HG02938 (cell line): ENCODE measurements around the gene VAPB.

ENCODE experiments used
- ATAC-seq: cut with Tn5 transposase; IDR thresholded peaks from one replicate; pipeline ENCODE4 v1.9.1; 2021; ENCODE audit warnings: mild to moderate bottlenecking, moderate library complexity; ENCODE audit not compliant: unreplicated experiment

Gene VAPB

DNA sequence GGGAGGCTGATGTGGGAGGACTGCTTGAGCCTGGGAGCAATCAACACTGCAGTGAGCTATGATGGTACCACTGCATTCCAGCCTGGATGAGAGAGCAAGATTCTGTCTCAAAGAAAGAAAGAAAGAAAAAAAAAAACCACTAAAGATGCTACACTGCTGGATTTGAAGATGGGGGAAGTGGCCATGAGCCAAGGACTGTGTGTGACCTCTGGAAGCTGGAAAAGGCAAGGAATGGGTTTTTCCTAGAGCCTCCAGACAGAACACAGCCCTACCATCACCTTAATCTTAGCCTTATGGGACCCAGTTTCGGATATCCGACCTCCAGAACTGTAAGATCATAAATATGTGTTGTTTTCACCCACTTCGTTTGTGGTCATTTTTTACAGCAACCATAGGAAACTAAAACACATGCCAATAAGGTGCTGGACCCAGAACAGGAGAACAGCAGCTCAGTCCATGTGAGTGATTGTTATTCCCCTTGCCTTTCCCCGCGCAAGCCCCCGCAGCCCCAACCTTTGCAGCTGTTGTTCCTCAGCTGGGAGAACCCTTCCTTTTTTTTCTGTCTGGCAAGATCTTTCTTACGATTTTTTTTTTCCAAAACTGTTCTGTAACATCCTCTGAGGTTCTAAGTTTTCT lies 11.1 kb upstream of the VAPB start:
- no peak for ATAC-seq

DNA sequence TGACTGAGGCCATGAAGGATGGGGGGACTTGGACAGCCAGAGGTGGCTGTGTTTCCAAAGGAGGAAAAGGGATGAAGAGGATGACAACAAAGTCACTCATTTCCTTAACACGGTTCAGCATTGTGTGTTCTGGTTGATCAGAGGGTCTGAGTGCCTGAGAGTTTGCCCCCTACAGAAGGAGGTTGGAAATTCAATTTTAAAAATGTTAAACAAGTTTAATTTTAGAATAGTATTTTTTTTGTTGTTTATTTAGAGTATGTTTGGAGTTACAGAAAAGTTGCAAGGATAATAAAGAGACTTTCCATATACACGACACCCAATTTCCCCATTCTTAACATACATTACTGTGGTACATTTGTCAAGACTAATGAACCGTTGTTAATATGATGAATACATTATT lies 10.3 kb upstream of the VAPB start:
- no peak for ATAC-seq

GRCh38 chr20:58381627-58382026 lies 7.4 kb upstream of the VAPB start:
- ATAC-seq, result no peak

DNA sequence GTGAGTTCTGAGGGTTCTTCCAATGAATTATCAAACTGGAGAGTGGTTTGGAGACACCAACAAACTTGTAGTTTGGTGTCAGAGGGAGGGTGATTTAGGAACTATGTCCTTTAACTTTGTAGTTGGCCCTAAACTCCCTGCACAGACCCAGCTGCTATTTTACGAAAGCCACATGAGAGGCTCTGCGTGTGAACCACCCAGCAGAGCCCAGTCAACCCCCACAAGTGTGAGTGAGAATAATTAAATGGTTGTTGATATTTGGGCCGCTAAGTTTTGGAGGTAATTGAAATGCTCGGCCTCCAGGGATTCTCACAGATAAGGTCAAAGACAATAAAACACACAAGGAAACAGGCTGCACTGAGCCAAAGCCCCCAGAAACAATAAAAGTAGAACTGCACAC lies 6.9 kb upstream of the VAPB start:
- ATAC-seq, result no peak

GRCh38 chr20:58384821-58385220 lies 4.2 kb upstream of the VAPB start:
- ATAC-seq, result no peak

DNA sequence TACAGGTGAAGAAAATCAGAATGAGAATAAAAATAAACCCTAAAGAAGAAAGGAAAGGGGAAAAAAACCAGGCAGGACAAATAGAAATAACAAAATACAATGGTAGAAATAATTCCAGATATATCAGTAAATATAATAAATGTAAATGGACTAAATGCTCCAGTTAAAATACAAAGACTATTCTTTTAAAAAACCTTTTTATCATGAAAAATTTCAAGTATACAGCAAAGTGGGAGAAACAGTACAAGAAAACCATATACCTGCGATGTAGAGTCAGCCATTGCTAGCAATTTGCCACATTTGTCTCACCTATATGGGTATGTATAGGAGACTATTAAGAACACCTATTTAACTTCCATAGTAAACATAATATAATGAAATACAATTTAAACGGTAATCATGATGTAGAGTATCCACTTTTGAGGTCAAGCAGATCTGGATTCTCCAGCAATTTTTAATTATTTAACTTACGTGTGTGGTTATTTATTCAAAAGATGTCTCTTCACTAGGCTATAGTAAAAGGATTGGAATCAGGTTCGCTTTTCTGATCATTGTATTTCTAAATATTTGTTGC lies 914 bp upstream of the VAPB start:
- no peak for ATAC-seq

GRCh38 chr20:58389324-58389967 lies 417 bp downstream of the VAPB start:
- ATAC-seq, result peak; percentile 36

DNA sequence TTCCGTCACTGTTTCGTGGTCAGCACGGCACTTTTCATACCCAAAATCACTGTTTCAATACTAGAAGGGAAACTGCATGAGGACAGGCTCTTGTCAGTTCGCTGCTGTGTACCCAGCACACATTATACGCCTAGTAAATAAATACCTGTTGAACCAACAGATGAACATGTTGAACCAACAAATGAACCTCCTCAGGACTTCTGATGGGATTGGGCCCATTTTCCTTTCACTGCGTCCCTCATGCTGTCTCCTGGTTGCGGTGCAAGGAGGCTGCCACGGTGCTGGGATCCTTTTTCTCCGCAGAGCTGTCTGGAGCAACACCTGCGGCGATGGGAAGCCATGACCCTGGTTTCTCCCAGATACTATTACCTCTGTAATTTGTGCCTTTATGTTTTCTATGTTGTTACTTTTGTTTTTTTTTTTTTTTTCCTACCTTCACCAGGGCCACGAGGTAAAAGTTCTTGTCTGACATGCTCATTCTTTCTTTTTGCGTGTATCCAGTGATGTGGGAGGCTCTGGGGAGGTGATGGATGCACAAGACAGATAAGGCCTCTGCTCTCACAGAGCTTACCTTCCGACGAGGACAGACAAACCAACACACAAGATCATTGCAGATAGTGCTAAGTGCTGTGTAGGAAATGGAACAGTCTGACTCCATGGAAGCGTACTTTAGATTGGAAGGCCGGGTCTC lies 1.1 kb downstream of the VAPB start:
- ATAC-seq, result no peak

- no peak for ATAC-seq
These were observed 1.6 kb downstream of the VAPB start for GRCh38 chr20:58390659-58391035.

DNA sequence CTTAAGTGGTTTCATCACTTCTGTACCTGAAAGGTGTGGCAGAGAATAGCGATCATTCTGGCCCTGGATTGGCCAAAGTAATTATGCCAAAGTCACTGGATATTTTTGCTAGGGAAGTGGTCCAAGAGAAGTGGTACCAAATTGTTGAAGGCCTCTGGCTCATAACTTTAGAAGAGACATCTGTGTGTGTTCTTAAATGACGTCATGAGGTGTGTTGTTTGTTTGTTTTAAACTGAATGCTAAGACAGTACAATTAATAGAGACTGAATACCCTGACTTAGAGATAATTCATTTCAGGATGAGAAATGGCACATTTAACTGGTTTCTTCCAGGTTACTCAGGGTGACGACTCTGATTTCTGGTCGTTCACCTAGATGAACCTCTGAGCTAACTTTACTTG lies 3.3 kb downstream of the VAPB start:
- ATAC-seq, result no peak

- no peak for ATAC-seq
These were observed 4.3 kb downstream of the VAPB start for GRCh38 chr20:58393299-58393698.

DNA sequence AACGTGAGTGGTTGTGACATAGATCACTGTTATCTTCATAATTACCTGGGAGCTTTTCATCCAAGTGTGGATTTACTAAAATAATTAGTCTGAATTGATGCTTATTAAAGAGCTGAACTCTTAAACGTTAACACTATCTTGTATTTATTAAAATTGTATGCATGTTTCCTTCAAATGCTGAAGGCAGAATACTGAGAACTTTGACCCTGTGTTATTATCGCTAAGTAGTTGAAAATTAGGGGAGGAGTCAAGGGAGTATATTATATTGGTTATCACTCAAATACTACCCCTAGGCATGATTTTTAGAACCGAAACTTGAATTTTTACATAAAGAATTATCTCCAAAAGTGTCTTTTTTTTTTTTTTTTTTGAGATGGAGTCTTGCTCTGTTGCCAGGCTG lies 5.8 kb downstream of the VAPB start:
- ATAC-seq, result no peak

DNA sequence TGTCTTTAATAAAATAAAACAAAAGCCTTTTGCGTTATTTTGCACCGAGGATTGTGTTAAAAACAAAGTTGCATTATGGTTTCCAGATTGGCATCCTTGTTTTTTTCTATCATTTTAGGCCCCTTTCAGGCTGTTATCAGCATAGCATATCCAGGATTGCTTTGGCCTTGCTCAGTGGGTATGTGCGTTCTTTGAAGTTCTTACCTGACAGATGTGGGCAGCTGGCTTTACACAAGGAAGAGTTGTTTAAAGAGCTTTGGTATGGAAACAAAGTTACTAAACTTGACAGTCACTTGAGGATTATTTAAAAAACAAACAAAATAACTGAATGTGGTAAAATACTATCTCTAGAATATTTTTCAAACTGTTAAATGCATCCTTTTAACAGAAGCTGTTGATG lies 6.6 kb downstream of the VAPB start:
- ATAC-seq, result no peak

DNA sequence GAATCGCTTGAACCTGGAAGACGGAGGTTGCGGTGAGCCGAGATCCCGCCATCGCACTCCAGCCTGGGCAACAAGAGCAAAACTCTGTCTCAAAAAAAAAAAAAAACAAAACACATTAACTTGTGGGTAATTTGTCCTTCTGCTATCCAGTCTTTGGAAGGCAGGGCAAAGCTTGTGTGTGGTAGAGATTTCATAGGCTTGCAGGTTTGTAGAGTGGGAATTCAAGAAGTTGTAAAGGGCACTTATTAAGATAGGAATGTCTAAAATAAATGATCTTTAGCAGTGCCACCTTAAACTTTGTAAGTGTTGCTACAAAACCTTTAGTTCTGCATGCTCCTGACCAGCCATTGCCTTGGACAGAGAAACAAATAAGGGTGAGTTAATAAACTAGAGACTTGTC lies 8.4 kb downstream of the VAPB start:
- no peak for ATAC-seq

DNA sequence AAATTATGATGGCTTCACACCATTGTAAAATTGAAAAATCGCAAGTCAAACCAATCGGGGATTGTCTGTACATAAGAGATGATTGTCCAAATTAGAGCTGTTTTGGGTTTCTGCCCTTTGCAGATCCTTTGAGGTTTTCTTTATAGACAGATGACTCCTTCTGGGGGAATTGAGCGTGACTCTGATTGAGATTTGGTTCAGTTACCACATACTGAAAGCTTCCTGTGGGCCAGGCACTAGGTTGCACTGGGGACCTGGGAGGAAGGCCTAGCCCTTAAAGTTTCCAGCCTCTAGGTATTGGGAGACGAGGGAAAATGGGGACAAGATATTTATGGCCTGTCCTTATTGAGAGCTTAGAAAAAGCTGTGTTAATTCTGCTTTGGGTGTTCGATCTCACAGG lies 9.2 kb downstream of the VAPB start:
- no peak for ATAC-seq

GRCh38 chr20:58399926-58400325 lies 10.9 kb downstream of the VAPB start:
- ATAC-seq, result no peak

- ATAC-seq, result no peak
These were observed 12.1 kb downstream of the VAPB start for GRCh38 chr20:58401162-58401561.

DNA sequence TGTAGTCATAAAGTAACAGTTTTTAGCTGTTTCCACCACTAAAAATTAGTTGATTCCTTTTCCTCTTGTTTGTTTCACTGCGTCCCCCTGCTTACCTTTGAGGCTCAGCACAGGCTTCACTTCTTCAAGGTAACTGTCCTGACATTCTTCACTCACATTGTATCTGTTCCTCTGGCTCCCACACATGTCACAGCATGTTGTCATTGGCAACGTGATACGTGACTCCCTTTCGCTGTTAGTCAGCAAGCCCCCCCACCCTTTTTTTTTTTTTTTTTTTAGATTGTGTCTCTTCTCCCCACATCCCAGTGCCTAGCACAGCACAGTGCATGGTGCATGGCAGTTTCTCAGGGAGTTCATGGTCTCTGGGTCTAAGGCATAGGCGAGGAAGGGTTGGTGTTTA lies 13.3 kb downstream of the VAPB start:
- no peak for ATAC-seq

DNA sequence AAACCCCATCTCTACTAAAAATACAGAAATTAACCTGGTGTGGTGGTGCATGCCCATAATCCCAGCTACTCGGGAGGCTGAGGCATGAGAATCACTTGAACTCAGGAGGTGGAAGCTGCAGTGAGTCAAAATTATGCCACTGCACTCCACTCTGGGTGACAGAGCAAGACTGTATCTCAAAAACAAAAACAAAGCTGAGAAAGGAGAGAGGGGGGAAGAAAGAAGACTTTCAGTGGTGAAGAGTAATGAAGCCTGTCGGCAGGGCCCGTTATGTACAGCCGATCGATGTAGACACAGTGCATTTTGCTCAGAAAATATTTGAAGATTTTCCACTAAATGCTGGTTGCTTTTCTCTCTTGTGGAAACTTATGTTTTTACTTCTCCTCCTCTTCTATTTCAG lies 13.8 kb downstream of the VAPB start:
- no peak for ATAC-seq

DNA sequence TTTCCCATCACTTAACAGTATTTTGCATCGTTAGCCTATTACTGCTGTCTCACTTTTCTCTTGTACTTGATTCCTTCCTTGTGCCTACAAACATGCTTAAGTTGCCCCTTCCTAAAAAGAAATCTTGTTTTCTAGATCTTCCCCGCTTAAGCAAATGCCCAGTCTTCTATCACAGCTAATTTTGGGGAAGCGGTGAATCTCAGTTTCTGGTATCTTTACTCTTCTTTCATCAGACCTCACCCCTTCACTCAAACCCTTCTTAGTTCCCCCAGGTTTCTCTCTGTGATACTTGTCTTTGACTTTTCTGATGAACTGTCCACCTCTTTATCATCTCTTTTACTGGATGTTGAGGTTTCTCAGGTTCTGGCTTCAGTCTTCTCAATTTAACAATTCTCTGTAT lies 14.2 kb downstream of the VAPB start:
- ATAC-seq, result no peak

DNA sequence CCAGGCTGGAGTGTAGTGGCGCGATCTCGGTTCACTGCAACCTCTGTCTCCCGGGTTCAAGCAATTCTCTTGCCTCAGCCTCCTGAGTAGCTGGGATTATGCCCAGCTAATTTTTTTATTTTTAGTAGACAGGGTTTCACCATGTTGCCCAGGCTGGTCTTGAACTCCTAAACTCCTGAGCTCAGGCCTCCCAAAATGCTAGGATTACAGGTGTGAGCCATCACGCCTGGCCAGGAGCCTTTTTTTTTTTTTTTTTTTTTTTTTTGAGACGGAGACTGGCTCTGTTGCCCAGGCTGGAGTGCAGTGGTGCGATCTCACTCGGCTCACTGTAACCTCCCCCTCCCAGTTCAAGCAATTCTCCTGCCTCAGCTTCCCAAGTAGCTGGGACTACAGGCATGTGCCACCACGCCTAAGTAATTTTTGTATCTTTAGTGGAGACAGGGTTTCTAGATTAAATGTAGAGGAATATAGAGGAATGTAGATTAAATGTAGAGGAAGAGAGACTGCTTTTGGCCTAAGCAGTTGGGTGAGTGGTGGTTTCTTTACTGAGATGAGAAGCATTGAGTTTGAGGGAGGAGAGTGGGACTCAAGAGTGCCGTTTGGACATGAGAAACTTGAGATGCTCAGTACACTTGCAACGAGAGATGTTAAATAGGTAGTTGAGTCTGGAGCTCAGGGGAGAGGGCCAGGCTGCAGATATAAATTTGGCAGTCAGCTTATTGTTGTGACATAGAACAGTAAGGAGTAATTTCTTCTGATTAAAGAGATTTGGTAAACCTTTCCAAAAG lies 16.7 kb downstream of the VAPB start:
- ATAC-seq, result no peak
